NAMALWA (cell line): Measurements from ENCODE around the gene HBZ.
"Not testable (repeated sequence)": the region's sequence is repeated elsewhere in the genome, so short reads cannot be mapped to it uniquely, and the experiment has no call there.

Source experiments
- DNase-seq: peaks from one replicate; pipeline ENCODE4 v3.0.0-alpha.2; 2015; ENCODE audit warnings: low spot score

HBZ gene

DNA sequence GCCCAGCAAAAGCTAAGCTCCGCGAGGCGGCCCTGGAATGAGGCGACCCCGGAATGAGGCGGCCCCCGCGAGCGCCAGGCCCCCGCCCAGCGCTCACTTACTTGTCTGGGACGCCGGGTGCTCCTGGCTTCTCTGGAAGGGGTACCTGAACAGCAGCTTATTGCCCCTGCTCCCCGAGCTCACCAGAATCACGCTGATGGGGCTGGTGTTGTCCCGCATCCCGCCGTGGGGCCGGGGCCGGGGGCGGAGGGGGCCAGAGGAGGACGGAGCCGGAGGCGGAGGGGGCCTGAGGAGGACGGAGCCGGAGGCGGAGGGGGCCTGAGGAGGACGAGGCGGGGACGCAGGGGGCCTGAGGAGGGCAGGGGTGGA lies 14.4 kb upstream of the HBZ start:
- DNase-seq = peak; percentile 55

DNA sequence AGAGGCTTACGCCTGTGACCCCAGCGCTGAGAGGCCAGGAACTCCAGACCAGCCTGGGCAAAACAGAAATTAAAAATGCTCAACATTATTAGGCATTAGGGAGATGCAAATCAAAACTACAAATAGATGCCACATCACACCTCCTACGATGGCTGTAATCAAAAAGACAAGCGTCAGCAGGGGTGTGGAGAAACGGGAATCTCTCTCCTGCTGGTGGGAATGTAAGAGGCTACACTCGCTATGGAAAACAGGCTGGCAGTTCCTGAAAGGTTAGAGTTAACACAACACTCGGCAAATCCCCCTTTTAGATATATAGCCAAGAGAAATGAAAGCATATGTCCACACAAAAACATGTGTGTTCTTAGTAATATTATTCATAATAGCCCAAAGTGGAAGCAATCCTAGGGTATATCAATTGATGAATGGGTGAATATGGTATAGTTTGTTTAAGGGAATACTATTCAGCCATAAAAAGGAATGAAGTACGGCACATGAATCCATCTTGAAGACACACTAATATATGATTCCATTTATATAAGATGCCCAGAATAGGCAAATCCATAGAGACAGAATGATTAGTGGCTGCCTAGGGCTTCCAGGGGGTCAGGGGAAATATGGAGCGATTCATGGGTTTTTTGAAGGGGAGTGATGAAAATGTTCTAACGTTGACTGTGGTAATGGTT lies 12.1 kb upstream of the HBZ start:
- DNase-seq = no peak

GRCh38 chr16:142405-142967 lies 10.0 kb upstream of the HBZ start:
- no peak for DNase-seq

GRCh38 chr16:143047-143446 lies 9.4 kb upstream of the HBZ start:
- DNase-seq = no peak

DNA sequence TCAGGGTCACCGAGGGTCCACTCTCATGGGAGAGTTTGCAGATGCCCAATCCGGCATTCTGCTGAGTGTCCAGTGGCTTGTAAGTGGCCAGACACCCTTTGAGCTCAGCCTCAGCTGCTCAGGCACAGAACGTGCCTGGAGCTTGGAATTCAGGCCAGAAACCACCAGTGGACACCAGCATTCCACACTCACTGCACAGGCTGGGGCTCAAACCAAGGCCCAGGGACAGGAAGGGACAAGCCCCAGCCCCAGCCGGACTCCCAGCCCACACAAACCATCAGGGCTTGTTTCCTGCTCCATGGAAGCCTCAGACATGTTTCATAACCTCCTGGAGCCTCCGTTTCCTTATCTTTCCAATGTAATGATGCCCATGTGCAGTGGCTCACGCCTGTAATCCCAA lies 9.0 kb upstream of the HBZ start:
- DNase-seq = no peak

DNA sequence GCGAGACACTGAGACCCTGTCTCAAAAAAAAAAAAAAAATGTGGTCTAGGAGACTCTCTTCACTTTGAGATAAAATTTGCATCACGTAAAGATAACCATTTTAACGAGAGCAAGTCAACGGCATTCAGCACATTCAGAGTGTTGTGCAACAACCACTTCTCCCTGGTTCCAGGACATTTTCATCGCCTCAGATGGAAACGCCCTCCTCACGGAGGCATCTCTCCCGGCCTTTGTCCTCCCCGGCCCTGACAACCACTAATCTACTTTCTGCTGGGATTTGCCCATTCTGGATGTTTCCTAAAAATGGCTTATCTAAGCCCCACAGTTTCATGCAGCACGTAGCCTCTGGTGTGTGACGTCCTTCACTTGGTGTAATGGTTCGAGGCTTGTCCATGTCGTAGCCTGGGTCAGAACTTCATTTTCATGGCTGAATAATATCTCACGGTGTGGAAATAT lies 7.6 kb upstream of the HBZ start:
- no peak for DNase-seq

- DNase-seq = no peak
These were observed 5.8 kb upstream of the HBZ start for GRCh38 chr16:146646-147045.

DNA sequence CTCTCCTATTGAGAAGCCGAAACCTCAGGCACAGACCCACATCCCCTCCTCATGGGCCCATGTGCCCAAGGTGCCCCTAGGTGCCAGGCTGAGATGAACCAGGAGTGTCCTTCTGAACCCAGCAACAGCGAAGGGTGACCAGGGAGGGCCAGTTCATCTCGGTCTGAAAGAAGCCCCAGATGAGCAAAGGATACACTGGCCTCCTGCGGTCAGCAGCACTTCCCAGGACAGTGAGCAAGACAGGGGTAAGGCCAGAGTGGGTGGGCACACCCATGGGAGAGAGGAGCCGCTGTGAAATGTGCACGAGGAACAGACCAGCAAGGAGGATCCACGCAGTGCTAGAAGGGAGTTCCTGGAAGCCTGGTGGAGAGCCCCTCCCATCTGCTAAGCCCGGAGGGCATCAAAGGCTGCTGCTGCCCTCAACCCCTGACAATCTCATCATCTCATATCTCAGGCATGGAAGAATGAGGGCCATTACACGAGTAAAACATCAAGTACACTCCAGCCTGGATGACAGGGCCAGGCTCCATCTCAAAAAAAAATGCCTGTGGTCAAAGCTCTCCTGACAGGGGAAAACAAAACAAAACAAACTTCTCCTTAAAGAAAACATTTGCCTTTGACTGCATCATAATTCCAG lies 3.3 kb upstream of the HBZ start:
- DNase-seq = no peak

- not testable (repeated sequence) for DNase-seq
These were observed 681 bp downstream of the HBZ start for GRCh38 chr16:153129-153521.

DNA sequence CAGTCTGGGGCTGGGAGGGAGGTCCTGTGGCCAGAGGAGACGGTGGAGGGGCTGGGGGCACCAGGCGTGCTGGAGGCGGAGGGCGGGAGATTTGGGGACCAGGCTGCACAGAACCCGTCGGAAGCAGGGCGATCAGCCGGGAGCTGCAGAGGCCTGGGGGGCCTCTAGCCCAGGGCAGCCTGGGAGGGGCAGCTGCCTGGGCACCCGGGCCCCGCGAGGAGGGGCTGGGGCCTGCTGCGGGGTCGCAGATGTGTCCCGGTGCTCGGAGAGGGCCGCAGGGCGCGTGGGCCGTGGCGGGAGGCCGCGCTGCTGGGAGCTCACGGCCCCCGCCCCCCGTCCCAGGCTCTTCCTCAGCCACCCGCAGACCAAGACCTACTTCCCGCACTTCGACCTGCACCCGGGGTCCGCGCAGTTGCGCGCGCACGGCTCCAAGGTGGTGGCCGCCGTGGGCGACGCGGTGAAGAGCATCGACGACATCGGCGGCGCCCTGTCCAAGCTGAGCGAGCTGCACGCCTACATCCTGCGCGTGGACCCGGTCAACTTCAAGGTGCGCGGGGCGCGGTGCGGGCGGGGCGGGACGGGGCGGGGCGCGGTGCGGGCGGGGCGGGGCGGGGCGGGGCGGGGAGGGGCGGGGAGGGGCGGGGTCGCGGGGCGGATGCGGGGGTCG lies 1.2 kb downstream of the HBZ start:
- DNase-seq = not testable (repeated sequence)

DNA sequence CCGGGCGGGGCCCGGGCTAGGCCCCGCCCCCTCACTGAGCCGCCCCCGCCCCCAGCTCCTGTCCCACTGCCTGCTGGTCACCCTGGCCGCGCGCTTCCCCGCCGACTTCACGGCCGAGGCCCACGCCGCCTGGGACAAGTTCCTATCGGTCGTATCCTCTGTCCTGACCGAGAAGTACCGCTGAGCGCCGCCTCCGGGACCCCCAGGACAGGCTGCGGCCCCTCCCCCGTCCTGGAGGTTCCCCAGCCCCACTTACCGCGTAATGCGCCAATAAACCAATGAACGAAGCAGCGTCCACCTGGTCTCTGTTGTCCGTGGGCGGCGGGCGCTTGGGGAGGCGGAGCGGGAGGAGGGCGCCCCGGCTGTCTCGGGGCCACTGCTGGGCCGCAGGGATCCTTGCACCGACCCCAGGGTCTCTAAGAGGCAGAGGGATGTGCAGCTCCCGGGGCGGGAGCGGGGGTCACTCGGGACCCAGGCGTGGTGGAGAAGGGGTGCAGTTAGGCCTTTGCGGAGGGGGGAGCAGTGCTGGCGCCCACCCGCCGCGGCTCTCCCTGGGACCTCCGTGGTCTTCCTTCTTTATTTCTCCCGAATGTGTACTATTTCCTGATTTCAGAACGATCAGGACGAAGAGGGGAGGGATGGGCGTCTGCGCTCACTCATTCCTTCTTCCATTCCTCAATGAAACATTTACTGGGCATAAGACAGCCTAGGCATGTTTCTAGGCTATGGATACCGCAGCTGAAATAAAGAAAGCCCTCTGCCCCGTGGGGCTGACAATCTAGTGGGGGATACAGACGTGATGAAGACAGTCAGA lies 2.0 kb downstream of the HBZ start:
- no peak for DNase-seq

- DNase-seq = no peak
These were observed 2.6 kb downstream of the HBZ start for GRCh38 chr16:155031-155398.

DNA sequence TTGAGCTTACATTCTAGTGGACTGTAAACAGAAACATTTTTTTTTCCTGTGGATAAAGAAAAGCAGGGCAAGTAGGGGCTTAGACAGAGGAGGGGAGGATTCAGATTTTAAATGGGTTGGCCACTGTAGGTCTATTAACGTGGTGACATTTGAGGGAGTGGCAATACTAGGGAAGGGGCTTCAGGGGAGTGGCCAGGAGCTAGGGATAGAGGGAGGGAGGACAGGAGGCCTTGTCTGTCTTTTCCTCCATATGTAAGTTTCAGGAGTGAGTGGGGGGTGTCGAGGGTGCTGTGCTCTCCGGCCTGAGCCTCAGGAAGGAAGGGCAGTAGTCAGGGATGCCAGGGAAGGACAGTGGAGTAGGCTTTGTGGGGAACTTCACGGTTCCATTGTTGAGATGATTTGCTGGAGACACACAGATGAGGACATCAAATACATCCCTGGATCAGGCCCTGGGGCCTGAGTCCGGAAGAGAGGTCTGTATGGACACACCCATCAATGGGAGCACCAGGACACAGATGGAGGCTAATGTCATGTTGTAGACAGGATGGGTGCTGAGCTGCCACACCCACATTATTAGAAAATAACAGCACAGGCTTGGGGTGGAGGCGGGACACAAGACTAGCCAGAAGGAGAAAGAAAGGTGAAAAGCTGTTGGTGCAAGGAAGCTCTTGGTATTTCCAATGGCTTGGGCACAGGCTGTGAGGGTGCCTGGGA lies 6.8 kb downstream of the HBZ start:
- DNase-seq = no peak

- not testable (repeated sequence) for DNase-seq
These were observed 7.8 kb downstream of the HBZ start for GRCh38 chr16:160242-160641.

- no peak for DNase-seq
These were observed 8.3 kb downstream of the HBZ start for GRCh38 chr16:160691-161190.

GRCh38 chr16:162271-162991 lies 10.0 kb downstream of the HBZ start:
- no peak for DNase-seq

- DNase-seq = not testable (repeated sequence)
These were observed 10.7 kb downstream of the HBZ start for GRCh38 chr16:163139-163538.

- DNase-seq = not testable (repeated sequence)
These were observed 11.3 kb downstream of the HBZ start for GRCh38 chr16:163696-164095.

- DNase-seq = not testable (repeated sequence)
These were observed 11.8 kb downstream of the HBZ start for GRCh38 chr16:164134-164823.
